ENCODE data around the gene MEIS2.

MEIS2 gene

DNA sequence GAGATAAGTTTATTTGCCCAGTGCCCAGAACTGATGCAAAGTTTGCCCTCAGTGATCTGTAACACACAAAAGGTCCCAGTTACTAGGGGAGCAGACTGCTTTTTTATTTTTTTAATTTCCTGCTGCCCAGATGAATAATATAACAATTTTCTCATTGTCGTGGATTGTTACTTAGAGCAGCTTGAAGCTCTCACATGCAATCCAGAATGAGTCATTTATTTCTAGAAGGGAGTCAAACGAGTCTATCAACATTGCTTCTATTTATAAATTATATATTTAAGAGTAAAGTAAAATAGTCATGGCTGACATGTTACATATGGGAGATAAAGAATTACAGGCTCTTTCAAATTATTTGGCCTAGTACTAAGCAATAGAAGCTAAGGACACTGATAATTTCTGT, 41.3 kb downstream of the MEIS2 start:
- TF ChIP-seq SIN3A (IDR thresholded peaks at IDR 0.05; ENCODE audit: borderline replicate concordance, insufficient read depth, low read length) (no peak), TAF1 (IDR thresholded peaks at IDR 0.05; ENCODE audit: borderline replicate concordance, insufficient read depth, low read length) (no peak), FOXP2 (optimal IDR thresholded peaks at IDR 0.05; ENCODE audit: borderline replicate concordance, extremely low read depth, extremely low read length, insufficient read depth) (no peak), POLR2AphosphoS5 (IDR thresholded peaks at IDR 0.05; ENCODE audit: low read depth, low read length) (no peak)
- TF ChIP-seq, protein P1, sequence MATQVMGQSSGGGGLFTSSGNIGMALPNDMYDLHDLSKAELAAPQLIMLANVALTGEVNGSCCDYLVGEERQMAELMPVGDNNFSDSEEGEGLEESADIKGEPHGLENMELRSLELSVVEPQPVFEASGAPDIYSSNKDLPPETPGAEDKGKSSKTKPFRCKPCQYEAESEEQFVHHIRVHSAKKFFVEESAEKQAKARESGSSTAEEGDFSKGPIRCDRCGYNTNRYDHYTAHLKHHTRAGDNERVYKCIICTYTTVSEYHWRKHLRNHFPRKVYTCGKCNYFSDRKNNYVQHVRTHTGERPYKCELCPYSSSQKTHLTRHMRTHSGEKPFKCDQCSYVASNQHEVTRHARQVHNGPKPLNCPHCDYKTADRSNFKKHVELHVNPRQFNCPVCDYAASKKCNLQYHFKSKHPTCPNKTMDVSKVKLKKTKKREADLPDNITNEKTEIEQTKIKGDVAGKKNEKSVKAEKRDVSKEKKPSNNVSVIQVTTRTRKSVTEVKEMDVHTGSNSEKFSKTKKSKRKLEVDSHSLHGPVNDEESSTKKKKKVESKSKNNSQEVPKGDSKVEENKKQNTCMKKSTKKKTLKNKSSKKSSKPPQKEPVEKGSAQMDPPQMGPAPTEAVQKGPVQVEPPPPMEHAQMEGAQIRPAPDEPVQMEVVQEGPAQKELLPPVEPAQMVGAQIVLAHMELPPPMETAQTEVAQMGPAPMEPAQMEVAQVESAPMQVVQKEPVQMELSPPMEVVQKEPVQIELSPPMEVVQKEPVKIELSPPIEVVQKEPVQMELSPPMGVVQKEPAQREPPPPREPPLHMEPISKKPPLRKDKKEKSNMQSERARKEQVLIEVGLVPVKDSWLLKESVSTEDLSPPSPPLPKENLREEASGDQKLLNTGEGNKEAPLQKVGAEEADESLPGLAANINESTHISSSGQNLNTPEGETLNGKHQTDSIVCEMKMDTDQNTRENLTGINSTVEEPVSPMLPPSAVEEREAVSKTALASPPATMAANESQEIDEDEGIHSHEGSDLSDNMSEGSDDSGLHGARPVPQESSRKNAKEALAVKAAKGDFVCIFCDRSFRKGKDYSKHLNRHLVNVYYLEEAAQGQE (IDR thresholded peaks at IDR 0.05; ENCODE audit: insufficient read depth in 1 of 2, low read depth in 2 of 2, low read length in 2 of 2) = no peak

DNA sequence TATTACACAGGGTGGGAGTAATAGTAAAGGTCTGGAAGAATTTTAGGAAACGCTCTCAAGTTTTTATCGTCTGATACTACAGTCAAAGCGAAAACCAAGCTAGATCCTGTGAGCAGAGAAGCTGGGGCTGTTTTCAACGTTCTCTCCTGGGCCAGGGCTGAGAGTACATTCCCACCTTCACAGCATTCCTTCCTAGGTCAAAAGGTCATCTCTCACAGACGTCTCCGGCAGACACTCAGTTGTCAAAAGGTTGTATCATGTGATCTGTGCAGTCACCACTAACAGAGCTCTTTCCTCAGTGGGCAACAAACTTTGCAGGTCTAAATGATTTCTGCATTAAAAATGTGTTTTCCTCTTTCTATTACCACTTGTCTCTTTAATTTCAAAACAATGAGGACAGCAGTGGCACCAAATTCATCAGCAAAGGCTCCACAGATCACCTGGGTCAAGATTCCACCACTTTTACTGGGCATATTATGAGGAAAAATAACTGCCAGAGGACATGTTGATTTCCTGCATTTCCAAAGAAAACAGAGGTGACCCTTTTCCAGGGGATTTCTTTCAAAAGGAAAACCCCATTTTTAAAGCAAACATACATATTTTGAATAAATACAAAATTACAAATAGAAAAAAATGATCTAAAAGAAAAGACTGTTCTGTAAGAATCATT, 41.9 kb downstream of the MEIS2 start:
- TF ChIP-seq TAF1 (IDR thresholded peaks at IDR 0.05; ENCODE audit: borderline replicate concordance, insufficient read depth, low read length) = no peak
- TF ChIP-seq SIN3A (IDR thresholded peaks at IDR 0.05; ENCODE audit: borderline replicate concordance, insufficient read depth, low read length) = no peak
- TF ChIP-seq FOXP2 (optimal IDR thresholded peaks at IDR 0.05; ENCODE audit: borderline replicate concordance, extremely low read depth, extremely low read length, insufficient read depth) = no peak
- TF ChIP-seq POLR2AphosphoS5 (IDR thresholded peaks at IDR 0.05; ENCODE audit: low read depth, low read length) = no peak
- TF ChIP-seq, protein P1 (IDR thresholded peaks at IDR 0.05; ENCODE audit: insufficient read depth in 1 of 2, low read depth in 2 of 2, low read length in 2 of 2) = no peak

DNA sequence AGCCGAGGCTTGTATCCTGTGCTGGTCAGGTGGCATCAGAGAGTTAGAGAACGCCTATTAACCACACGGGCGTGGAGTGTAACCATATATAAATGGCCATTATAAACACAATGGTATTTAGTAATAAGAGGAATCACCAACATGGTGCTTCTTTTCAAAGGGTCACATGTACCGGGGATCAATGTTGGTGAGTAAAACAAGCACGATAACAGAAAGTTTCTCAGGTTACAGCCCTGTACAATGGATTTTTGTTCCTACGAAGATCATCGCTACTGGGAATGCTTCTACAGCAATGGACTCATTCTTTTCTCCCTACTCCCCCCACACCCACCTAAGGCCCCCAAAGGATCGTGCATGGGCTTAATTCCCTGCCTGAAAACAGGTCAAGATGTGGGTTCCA, 42.5 kb downstream of the MEIS2 start:
- TF ChIP-seq TAF1 (IDR thresholded peaks at IDR 0.05; ENCODE audit: borderline replicate concordance, insufficient read depth, low read length) = no peak
- TF ChIP-seq SIN3A (IDR thresholded peaks at IDR 0.05; ENCODE audit: borderline replicate concordance, insufficient read depth, low read length) = no peak
- TF ChIP-seq, protein P1 (IDR thresholded peaks at IDR 0.05; ENCODE audit: insufficient read depth in 1 of 2, low read depth in 2 of 2, low read length in 2 of 2) = no peak
- no peak for TF ChIP-seq FOXP2 (optimal IDR thresholded peaks at IDR 0.05; ENCODE audit: borderline replicate concordance, extremely low read depth, extremely low read length, insufficient read depth)
- no peak for TF ChIP-seq POLR2AphosphoS5 (IDR thresholded peaks at IDR 0.05; ENCODE audit: low read depth, low read length)

DNA sequence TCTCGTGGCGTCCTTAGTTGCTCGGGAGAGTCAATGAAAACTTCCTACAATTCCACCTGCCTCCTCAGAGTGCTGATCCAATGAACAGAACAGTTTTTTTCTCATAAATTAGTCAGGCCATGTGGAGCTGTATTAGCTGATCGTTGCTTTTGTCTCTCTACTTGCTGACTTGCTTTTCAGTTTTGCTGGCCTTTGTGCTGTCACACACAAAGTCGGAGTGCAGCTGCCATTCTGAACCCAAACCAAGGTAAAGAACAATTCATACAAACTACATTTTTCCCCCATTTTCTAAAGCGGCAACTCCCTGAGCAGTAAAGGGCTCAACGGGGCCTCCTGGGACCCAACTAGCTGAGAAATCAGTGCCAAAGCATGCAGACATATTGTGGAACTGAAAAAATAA, 43.1 kb downstream of the MEIS2 start:
- no peak for TF ChIP-seq POLR2AphosphoS5 (IDR thresholded peaks at IDR 0.05; ENCODE audit: low read depth, low read length)
- no peak for TF ChIP-seq SIN3A (IDR thresholded peaks at IDR 0.05; ENCODE audit: borderline replicate concordance, insufficient read depth, low read length)
- TF ChIP-seq, protein P1 (IDR thresholded peaks at IDR 0.05; ENCODE audit: insufficient read depth in 1 of 2, low read depth in 2 of 2, low read length in 2 of 2) = no peak
- TF ChIP-seq TAF1 (IDR thresholded peaks at IDR 0.05; ENCODE audit: borderline replicate concordance, insufficient read depth, low read length) = no peak
